ENCODE data around the gene SMYD1. TPM values are rescaled to one million over a fixed set of nuclear protein-coding genes. Genes with fewer than 3 reads are reported as not detected.

Gene SMYD1
- total RNA-seq, 2 donors from 2014 or later = not detected

GRCh38 chr2:88131999-88132368 is 64.4 kb downstream of the SMYD1 start:
- H3K27ac ChIP-seq = no peak overlapping the region
- no peaks in the 10 kb centered on the region for H3K27me3 ChIP-seq (replicated peaks; ENCODE audit: insufficient read depth)
- H3K36me3 ChIP-seq = no peaks in the 10 kb centered on the region
- no peak for TF ChIP-seq CTCF (IDR thresholded peaks at IDR 0.05)
- no peaks in the 10 kb centered on the region for H3K9me3 ChIP-seq
- no peaks in the 10 kb centered on the region for H3K4me1 ChIP-seq (ENCODE audit: control insufficient read depth in 1 of 2, low read depth in 2 of 2)
- DNase-seq (ENCODE audit: low spot score) (no peak), ATAC-seq (ENCODE audit: insufficient number of reproducible peaks, low FRiP score, low read depth) (no peak)
- no peak overlapping the region for H3K4me3 ChIP-seq

GRCh38 chr2:88133875-88134274 is 66.2 kb downstream of the SMYD1 start:
- ATAC-seq (ENCODE audit: insufficient number of reproducible peaks, low FRiP score, low read depth) = no peak
- Histone ChIP-seq H3K9me3 (no peaks in the 10 kb centered on the region), H3K27me3 (replicated peaks; ENCODE audit: insufficient read depth) (no peaks in the 10 kb centered on the region), H3K36me3 (no peaks in the 10 kb centered on the region), H3K4me3 (no peak overlapping the region), H3K4me1 (ENCODE audit: control insufficient read depth in 1 of 2, low read depth in 2 of 2) (no peaks in the 10 kb centered on the region), H3K27ac (no peak overlapping the region)
- no peak for TF ChIP-seq CTCF (IDR thresholded peaks at IDR 0.05)
- no peak for DNase-seq (ENCODE audit: low spot score)

- no peak for TF ChIP-seq CTCF (IDR thresholded peaks at IDR 0.05)
- Histone ChIP-seq H3K27ac (no peak overlapping the region), H3K4me3 (no peak overlapping the region), H3K27me3 (replicated peaks; ENCODE audit: insufficient read depth) (no peaks in the 10 kb centered on the region), H3K9me3 (no peaks in the 10 kb centered on the region), H3K4me1 (ENCODE audit: control insufficient read depth in 1 of 2, low read depth in 2 of 2) (no peaks in the 10 kb centered on the region), H3K36me3 (no peaks in the 10 kb centered on the region)
- ATAC-seq (ENCODE audit: insufficient number of reproducible peaks, low FRiP score, low read depth) (no peak), DNase-seq (ENCODE audit: low spot score) (no peak)
Measured at GRCh38 chr2:88136817-88137216, 69.2 kb downstream of the SMYD1 start.

- H3K36me3 ChIP-seq = no peaks in the 10 kb centered on the region
- no peaks in the 10 kb centered on the region for H3K9me3 ChIP-seq
- ATAC-seq (ENCODE audit: insufficient number of reproducible peaks, low FRiP score, low read depth) = no peak
- no peak overlapping the region for H3K27ac ChIP-seq
- DNase-seq (ENCODE audit: low spot score) = no peak
- TF ChIP-seq CTCF (IDR thresholded peaks at IDR 0.05) = no peak
- H3K4me3 ChIP-seq = no peak overlapping the region
- no peaks in the 10 kb centered on the region for H3K27me3 ChIP-seq (replicated peaks; ENCODE audit: insufficient read depth)
- no peaks in the 10 kb centered on the region for H3K4me1 ChIP-seq (ENCODE audit: control insufficient read depth in 1 of 2, low read depth in 2 of 2)
Measured at GRCh38 chr2:88137833-88138232, 70.2 kb downstream of the SMYD1 start.

GRCh38 chr2:88139203-88139702 is 71.6 kb downstream of the SMYD1 start:
- Histone ChIP-seq H3K27ac (no peak overlapping the region), H3K27me3 (replicated peaks; ENCODE audit: insufficient read depth) (no peaks in the 10 kb centered on the region), H3K4me1 (ENCODE audit: control insufficient read depth in 1 of 2, low read depth in 2 of 2) (no peaks in the 10 kb centered on the region), H3K36me3 (no peaks in the 10 kb centered on the region), H3K9me3 (no peaks in the 10 kb centered on the region), H3K4me3 (no peak overlapping the region)
- DNase-seq (ENCODE audit: low spot score) (no peak), ATAC-seq (ENCODE audit: insufficient number of reproducible peaks, low FRiP score, low read depth) (no peak)
- TF ChIP-seq CTCF (IDR thresholded peaks at IDR 0.05) = no peak

Data from thoracic aorta (tissue), 2 donors.